GM12878 (cell line): Measurements from ENCODE around the gene POT1. TPM values are rescaled to one million over a fixed set of nuclear protein-coding genes. Genes with fewer than 3 reads are reported as not detected.

Experiments
- ATAC-seq: fragments of 200-7000 bp; cut with Tn5 transposase; 3 replicates; pipeline ENCODE4 v1.9.1; 2020; ENCODE audit warnings: mild to moderate bottlenecking, moderate library complexity
- BruUV-seq: library from RNA; stranded (reverse); fragments of 400-500 nt; replicated peaks from 2 replicates; lab custom pipeline; 2021; lab: Mats Ljungman, UMichigan
- CTCF ChIA-PET: fragments of 300-600 bp; sonication (Branson Sonifier 250); formaldehyde crosslinking; extraction: SDS; loops from one replicate; lab custom pipeline; 2021; ENCODE audit warnings: inconsistent platforms; lab: Yijun Ruan, JAX
- POLR2A ChIA-PET: fragments of 350-600 bp; formaldehyde crosslinking; extraction: SDS; loops from one replicate; lab custom pipeline; 2021; ENCODE audit warnings: inconsistent platforms; lab: Charles Lee
- RAD21 ChIA-PET: fragments of 300-600 bp; sonication (Branson Sonifier 250); formaldehyde crosslinking; loops from one replicate; lab custom pipeline; 2023; ENCODE audit warnings: antibody characterized with exemption; ENCODE audit not compliant: unreplicated experiment; lab: Charles Lee
- SMC1A ChIA-PET: fragments of 300-600 bp; sonication (Branson Sonifier 250); formaldehyde crosslinking; loops from one replicate; lab custom pipeline; 2023; ENCODE audit not compliant: unreplicated experiment, uncharacterized antibody; lab: Charles Lee
- DNase-seq: peaks from one replicate; pipeline ENCODE4 v3.0.0-alpha.2; 2011; ENCODE audit warnings: low read depth, low spot score
- FAIRE-seq: peaks from 3 replicates; lab custom pipeline; 2011; peaks lifted over from hg19 to GRCh38; lab: Jason Lieb, UNC
- H2AFZ ChIP-seq: 2 replicates; pipeline ENCODE4 v1.6.0; 2011; ENCODE audit warnings: low read depth, low read length, control low read depth; ENCODE audit not compliant: control insufficient read depth
- H3K27ac ChIP-seq: 2 replicates; pipeline ENCODE4 v1.5.1; 2011; ENCODE audit warnings: control low read depth; ENCODE audit not compliant: control insufficient read depth, insufficient read depth
- H3K27me3 ChIP-seq, 2 experiments: replicated peaks in 1 of 2; 2 replicates each; pipeline versions ENCODE4 v1.6.0 to v1.6.1; 2011; ENCODE audit warnings: low read length in 1 of 2; ENCODE audit not compliant: control insufficient read depth in 2 of 2, insufficient read depth in 2 of 2
- H3K36me3 ChIP-seq, 2 experiments: 2 replicates each; pipeline ENCODE4 v1.5.1; 2011; ENCODE audit warnings: low read length in 1 of 2; ENCODE audit not compliant: control insufficient read depth in 2 of 2, insufficient read depth in 2 of 2
- H3K4me1 ChIP-seq: 2 replicates; pipeline ENCODE4 v1.6.1; 2011; ENCODE audit warnings: mild to moderate bottlenecking, low read length, moderate library complexity, mixed read lengths; ENCODE audit not compliant: control insufficient read depth, insufficient read depth
- H3K4me2 ChIP-seq: 2 replicates; pipeline ENCODE4 v1.6.0; 2011; ENCODE audit warnings: control low read depth; ENCODE audit not compliant: control insufficient read depth, insufficient read depth
- H3K4me3 ChIP-seq: fragments of 200-600 bp; sonication (generic); 2 replicates; pipeline ENCODE4 v1.5.1; 2016
- H3K79me2 ChIP-seq: 2 replicates; pipeline ENCODE4 v1.6.0; 2011; ENCODE audit warnings: low read length; ENCODE audit not compliant: control insufficient read depth, insufficient read depth
- H3K9ac ChIP-seq: 2 replicates; pipeline ENCODE4 v1.8.0; 2011; ENCODE audit warnings: low read length, control low read depth, mixed read lengths; ENCODE audit not compliant: control insufficient read depth, insufficient read depth
- H3K9me3 ChIP-seq: replicated peaks from 3 replicates; pipeline ENCODE4 v1.5.1; 2011; ENCODE audit warnings: mild to moderate bottlenecking, low read length; ENCODE audit not compliant: control insufficient read depth, insufficient read depth
- H4K20me1 ChIP-seq: 2 replicates; pipeline ENCODE4 v1.6.0; 2011; ENCODE audit not compliant: control insufficient read depth, insufficient read depth
- CHD1 ChIP-seq: IDR thresholded peaks from 2 replicates; pipeline ENCODE4 v1.6.1; 2012; ENCODE audit warnings: low read depth, low read length, improper control_type of control experiment
- CREB1 ChIP-seq: IDR thresholded peaks from 2 replicates; pipeline ENCODE4 v1.6.1; 2012; ENCODE audit warnings: low read depth, mild to moderate bottlenecking, inconsistent platforms
- EED ChIP-seq: sonication (generic); IDR thresholded peaks from 2 replicates; pipeline ENCODE4 v1.6.1; 2016; ENCODE audit warnings: antibody characterized with exemption, low read depth
- PAX5 ChIP-seq: IDR thresholded peaks from 2 replicates; pipeline ENCODE4 v1.6.1; 2011; ENCODE audit warnings: low read depth, low read length, borderline replicate concordance
- SRF ChIP-seq, 2 experiments: IDR thresholded peaks; 2 replicates each; pipeline ENCODE4 v1.6.1; 2011; ENCODE audit warnings: low read depth in 2 of 2, low read length in 2 of 2, mild to moderate bottlenecking in 1 of 2, moderate library complexity in 1 of 2
- WGBS: methylation state at CpG from one replicate; pipeline ENCODE4 v1.1.6; 2016; ENCODE audit warnings: low lambda C conversion rate; ENCODE audit not compliant: insufficient replicate concordance, insufficient coverage; ENCODE audit errors: missing lambda C conversion rate; 5-methylcytosine and 5-hydroxymethylcytosine counted together
- in situ Hi-C: fragments of 300-500 bp; cut with MboI; formaldehyde crosslinking; loops from 9 replicates; pipeline ENCODE4 v1.14.3; 2018; ENCODE audit warnings: mixed read lengths
- intact Hi-C: fragments of 100-400 bp; cut with micrococcal nuclease; formaldehyde crosslinking; loops from one replicate; pipeline ENCODE4 v1.14.2; 2022; ENCODE audit not compliant: unreplicated experiment
- polyA plus RNA-seq, 11 experiments: library from polyadenylated mRNA; depleted of rRNA in 4 of 11; unstranded in 6 of 11; stranded (reverse) in 5 of 11; fragments of >200 nt; fragmentation: Nextera tagmentation in 4 of 11; fragmentation: Illumina TruSeq in 1 of 11; extraction: Ambion mirVana in 4 of 11; extraction: Trizol in 1 of 11; gene quantifications; 1 replicate in 1 of 11; 2 replicates in 10 of 11; pipeline versions ENCODE4 v1.2.1 to v1.2.3, GENCODE V29; 2011 to 2016; ENCODE audit warnings: inconsistent platforms in 2 of 11, missing spikeins in 2 of 11, low read depth in 1 of 11
- total RNA-seq, 4 experiments: library from RNA; depleted of rRNA in 3 of 4; stranded (reverse); fragments of >200 nt in 3 of 4; fragmentation: Illumina TruSeq in 1 of 4; extraction: Trizol in 1 of 4; gene quantifications; 2 replicates each; pipeline versions ENCODE4 v1.2.1 to v1.2.3, GENCODE V29; 2013 to 2021
- TF ChIP-seq, protein P1 (sequence below): fragments of 450-650 bp; formaldehyde crosslinking; IDR thresholded peaks from 2 replicates; pipeline ENCODE4 v1.4.0; 2020; ENCODE audit warnings: mild to moderate bottlenecking, moderate library complexity

POT1 gene
- total and polyA plus RNA-seq, 10 of the 15 experiments (the other 5 are each of a cell fraction or from before 2014, with no cell fraction given): 16.3 to 87.0 (median 33.9) TPM

DNA sequence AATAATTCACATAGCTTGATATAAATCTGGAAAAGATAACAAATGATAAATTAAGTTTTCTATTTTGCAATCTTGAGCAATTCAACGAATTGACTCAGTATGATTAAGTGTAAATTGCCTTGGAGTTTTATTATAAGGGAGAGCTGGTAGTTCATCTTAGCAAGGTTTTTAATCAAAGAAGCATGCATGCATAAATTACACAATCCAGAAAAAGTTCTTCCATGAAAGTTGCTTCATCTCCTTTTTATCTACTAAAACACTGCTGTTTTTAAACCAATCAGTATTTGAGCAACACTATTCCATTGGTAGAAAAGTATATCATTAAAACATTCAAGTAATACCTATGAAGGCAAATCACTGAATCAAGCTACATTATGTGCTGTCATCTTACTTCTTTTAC is 47.6 kb downstream of the POT1 start:
- H2AFZ ChIP-seq: no peak overlapping the region
- WGBS: 97% methylated on average over 1 of the region's 1 CpG
- H3K79me2 ChIP-seq: no peaks in the 10 kb centered on the region
- ATAC-seq (no peak), FAIRE-seq (no peak), DNase-seq (no peak)
- ChIA-PET POLR2A (no interaction called here), CTCF (no interaction called here), RAD21 (interaction anchor here (0.6 kb wide), 1 partner anchor 42 kb away, joined by 3 read pairs; no protein-coding TSS in a partner anchor), SMC1A (interaction anchor here (1.4 to 2.0 kb wide), 2 partner anchors 13 to 38 kb away, joined by 3 to 5 read pairs; no protein-coding TSS in a partner anchor)
- no peak overlapping the region for H3K4me3 ChIP-seq
- H4K20me1 ChIP-seq: no peaks in the 10 kb centered on the region
- no peaks in the 10 kb centered on the region; a peak in 1 of 4 replicates for H3K36me3 ChIP-seq
- H3K4me2 ChIP-seq: no peak overlapping the region
- no peak overlapping the region for H3K9ac ChIP-seq
- H3K9me3 ChIP-seq: no peaks in the 10 kb centered on the region
- H3K27me3 ChIP-seq: no peaks in the 10 kb centered on the region
- BruUV-seq: no TSS peak
- TF ChIP-seq CREB1 (no peak), PAX5 (no peak), SRF (IDR thresholded peaks at IDR 0.05; ENCODE audit: low read depth in 2 of 2, low read length in 2 of 2) (no peak)
- in situ Hi-C loops: no loop called here
- H3K4me1 ChIP-seq: no peaks in the 10 kb centered on the region
- intact Hi-C loops: no loop called here
- H3K27ac ChIP-seq: no peak overlapping the region

DNA sequence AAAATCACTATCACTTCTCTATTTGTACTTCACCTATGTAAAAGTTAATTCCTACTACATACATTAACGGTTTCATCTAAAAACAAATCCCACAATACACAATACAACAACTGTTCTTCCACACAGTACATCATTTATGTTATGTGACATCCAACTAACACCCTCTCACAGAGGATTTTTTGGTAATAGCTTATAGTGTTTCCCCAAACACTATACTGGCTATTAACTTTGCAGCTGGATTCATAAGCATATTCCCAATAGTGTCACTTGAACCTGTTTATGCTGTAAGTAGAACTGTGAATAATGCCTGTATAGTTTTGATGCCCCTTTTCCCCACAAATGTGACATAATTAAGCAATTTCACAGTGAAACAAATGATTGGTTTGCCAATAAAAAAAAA is 49.9 kb downstream of the POT1 start:
- no peak overlapping the region for H3K27ac ChIP-seq
- no peak overlapping the region for H3K4me3 ChIP-seq
- TF ChIP-seq EED (no peak), CHD1 (no peak)
- TF ChIP-seq, protein P1, sequence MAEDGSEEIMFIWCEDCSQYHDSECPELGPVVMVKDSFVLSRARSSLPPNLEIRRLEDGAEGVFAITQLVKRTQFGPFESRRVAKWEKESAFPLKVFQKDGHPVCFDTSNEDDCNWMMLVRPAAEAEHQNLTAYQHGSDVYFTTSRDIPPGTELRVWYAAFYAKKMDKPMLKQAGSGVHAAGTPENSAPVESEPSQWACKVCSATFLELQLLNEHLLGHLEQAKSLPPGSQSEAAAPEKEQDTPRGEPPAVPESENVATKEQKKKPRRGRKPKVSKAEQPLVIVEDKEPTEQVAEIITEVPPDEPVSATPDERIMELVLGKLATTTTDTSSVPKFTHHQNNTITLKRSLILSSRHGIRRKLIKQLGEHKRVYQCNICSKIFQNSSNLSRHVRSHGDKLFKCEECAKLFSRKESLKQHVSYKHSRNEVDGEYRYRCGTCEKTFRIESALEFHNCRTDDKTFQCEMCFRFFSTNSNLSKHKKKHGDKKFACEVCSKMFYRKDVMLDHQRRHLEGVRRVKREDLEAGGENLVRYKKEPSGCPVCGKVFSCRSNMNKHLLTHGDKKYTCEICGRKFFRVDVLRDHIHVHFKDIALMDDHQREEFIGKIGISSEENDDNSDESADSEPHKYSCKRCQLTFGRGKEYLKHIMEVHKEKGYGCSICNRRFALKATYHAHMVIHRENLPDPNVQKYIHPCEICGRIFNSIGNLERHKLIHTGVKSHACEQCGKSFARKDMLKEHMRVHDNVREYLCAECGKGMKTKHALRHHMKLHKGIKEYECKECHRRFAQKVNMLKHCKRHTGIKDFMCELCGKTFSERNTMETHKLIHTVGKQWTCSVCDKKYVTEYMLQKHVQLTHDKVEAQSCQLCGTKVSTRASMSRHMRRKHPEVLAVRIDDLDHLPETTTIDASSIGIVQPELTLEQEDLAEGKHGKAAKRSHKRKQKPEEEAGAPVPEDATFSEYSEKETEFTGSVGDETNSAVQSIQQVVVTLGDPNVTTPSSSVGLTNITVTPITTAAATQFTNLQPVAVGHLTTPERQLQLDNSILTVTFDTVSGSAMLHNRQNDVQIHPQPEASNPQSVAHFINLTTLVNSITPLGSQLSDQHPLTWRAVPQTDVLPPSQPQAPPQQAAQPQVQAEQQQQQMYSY (CRISPR knock-in tag): no peak
- no peaks in the 10 kb centered on the region for H3K79me2 ChIP-seq
- H3K4me2 ChIP-seq: no peak overlapping the region
- ATAC-seq (no peak), FAIRE-seq (no peak), DNase-seq (no peak)
- no peaks in the 10 kb centered on the region for H3K9me3 ChIP-seq
- no peak overlapping the region for H2AFZ ChIP-seq
- H3K9ac ChIP-seq: no peak overlapping the region
- ChIA-PET CTCF (no interaction called here), RAD21 (no interaction called here), SMC1A (interaction anchor here (0.7 to 1.7 kb wide), 3 partner anchors 14 to 101 kb away, joined by 3 to 5 read pairs (median 3); partner anchors contain the start of gene POT1), POLR2A (no interaction called here)
- intact Hi-C loops (no loop called here), in situ Hi-C loops (no loop called here)
- 100% methylated on average over 1 of the region's 1 CpG for WGBS
- no peaks in the 10 kb centered on the region; a peak in 1 of 4 replicates for H3K36me3 ChIP-seq
- H3K27me3 ChIP-seq: no peaks in the 10 kb centered on the region
- no peaks in the 10 kb centered on the region for H3K4me1 ChIP-seq
- no TSS peak for BruUV-seq
- H4K20me1 ChIP-seq: no peaks in the 10 kb centered on the region
